GM08714 (cell line): Measurements from ENCODE around the gene KIF3A.
"Not testable (repeated sequence)": the region's sequence is repeated elsewhere in the genome, so short reads cannot be mapped to it uniquely, and the experiment has no call there.

ENCODE experiments used
- H3K4me3 ChIP-seq: fragments of 200-500 bp; sonication (Bioruptor generic); 2 replicates; pipeline ENCODE4 v1.5.1; 2014; ENCODE audit warnings: mild to moderate bottlenecking, low read length, inconsistent platforms
- ZNF274 ChIP-seq: IDR thresholded peaks from 2 replicates; pipeline ENCODE4 v1.6.1; 2012; ENCODE audit warnings: mild to moderate bottlenecking, low read depth, low read length

KIF3A gene

GRCh38 chr5:132737982-132738681 lies 786 bp upstream of the KIF3A start:
- H3K4me3 ChIP-seq, result peak overlapping the region; percentile 78; the same call in 1 of the 2 replicates
- TF ChIP-seq ZNF274, result no peak

- H3K4me3 ChIP-seq, result no peak overlapping the region
- no peak for TF ChIP-seq ZNF274
These were observed 2.7 kb downstream of the KIF3A start for GRCh38 chr5:132734687-132735086.

- TF ChIP-seq ZNF274, result no peak
- H3K4me3 ChIP-seq, result no peak overlapping the region
These were observed 3.7 kb downstream of the KIF3A start for GRCh38 chr5:132733499-132734148.

- TF ChIP-seq ZNF274, result no peak
- H3K4me3 ChIP-seq, result no peak overlapping the region
These were observed 7.5 kb downstream of the KIF3A start for GRCh38 chr5:132729896-132730295.

- no peak overlapping the region for H3K4me3 ChIP-seq
- TF ChIP-seq ZNF274, result no peak
These were observed 11.6 kb downstream of the KIF3A start for GRCh38 chr5:132725745-132726144.

- no peak for TF ChIP-seq ZNF274
- no peak overlapping the region for H3K4me3 ChIP-seq
These were observed 18.6 kb downstream of the KIF3A start for GRCh38 chr5:132718544-132719312.

- TF ChIP-seq ZNF274, result no peak
- H3K4me3 ChIP-seq, result no peak overlapping the region
These were observed 22.7 kb downstream of the KIF3A start for GRCh38 chr5:132714456-132715307.

- H3K4me3 ChIP-seq, result no peak overlapping the region
- TF ChIP-seq ZNF274, result no peak
These were observed 28.7 kb downstream of the KIF3A start for GRCh38 chr5:132708645-132709044.

GRCh38 chr5:132704875-132705274 lies 32.5 kb downstream of the KIF3A start:
- TF ChIP-seq ZNF274, result no peak
- H3K4me3 ChIP-seq, result no peak overlapping the region

- TF ChIP-seq ZNF274, result no peak
- no peak overlapping the region for H3K4me3 ChIP-seq
These were observed 41.4 kb downstream of the KIF3A start for GRCh38 chr5:132695956-132696355.

- no peak overlapping the region for H3K4me3 ChIP-seq
- TF ChIP-seq ZNF274, result no peak
These were observed 44.7 kb downstream of the KIF3A start for GRCh38 chr5:132692632-132692967.

GRCh38 chr5:132691755-132692631 lies 45.4 kb downstream of the KIF3A start:
- H3K4me3 ChIP-seq, result not testable (repeated sequence)

- no peak for TF ChIP-seq ZNF274
- no peak overlapping the region for H3K4me3 ChIP-seq
These were observed 47.2 kb downstream of the KIF3A start for GRCh38 chr5:132690156-132690555.
